Inflammatory macrophage treated with lipopolysaccharide for 4 hours (primary cell): ENCODE measurements around the gene CLIP1.
A peak's percentile ranks its signal among the peaks of the same experiment; 100 is the strongest.
"Not testable (repeated sequence)": the region's sequence is repeated elsewhere in the genome, so short reads cannot be mapped to it uniquely, and the experiment has no call there.

ENCODE experiments used
- DNase-seq: peaks from one replicate; pipeline ENCODE4 v3.0.0-alpha.2; 2020

CLIP1 gene

DNA sequence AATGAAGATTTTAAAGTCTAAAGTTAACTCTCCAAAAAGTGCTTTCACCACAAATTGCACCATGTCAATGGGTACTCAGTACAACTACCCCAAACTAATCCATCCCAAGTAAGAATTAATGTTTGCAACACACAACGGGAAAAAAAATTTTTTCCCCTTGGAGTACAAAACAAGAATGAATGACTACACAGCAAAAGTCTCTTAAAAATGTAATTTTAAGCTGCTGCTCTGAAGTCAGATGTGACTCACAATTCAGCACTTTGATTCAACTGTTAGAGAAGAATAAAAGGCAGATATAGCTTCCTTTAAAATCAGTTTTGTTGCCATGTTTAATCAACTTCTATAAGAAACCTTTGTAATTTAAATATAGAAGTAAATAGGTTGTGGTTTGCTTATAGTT is 113.7 kb downstream of the CLIP1 start:
- no peak for DNase-seq

DNA sequence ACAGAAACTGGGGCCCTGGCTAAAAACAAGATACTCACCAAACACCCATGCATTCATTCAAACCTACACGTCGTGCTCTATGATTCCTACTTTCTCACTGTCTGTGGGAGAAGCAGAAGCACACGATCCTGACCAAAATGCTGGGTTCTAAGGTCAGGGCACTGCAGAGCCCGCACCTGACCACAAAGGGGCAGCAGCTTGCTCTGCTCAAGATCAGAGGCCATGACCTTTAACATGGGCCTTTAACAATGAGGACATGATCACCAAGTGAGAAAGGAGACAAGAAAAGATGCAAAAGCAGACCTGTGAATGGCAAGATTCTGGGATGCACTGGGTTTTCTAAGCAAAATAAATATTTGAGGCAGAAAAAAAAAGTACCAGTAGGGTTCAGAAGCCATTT is 116.1 kb downstream of the CLIP1 start:
- no peak for DNase-seq

GRCh38 chr12:122304924-122305323 is 117.5 kb downstream of the CLIP1 start:
- DNase-seq, result no peak

- no peak for DNase-seq
Observed at GRCh38 chr12:122303068-122303467, 119.4 kb downstream of the CLIP1 start.

GRCh38 chr12:122298071-122298748 is 124.3 kb downstream of the CLIP1 start:
- DNase-seq, result no peak

DNA sequence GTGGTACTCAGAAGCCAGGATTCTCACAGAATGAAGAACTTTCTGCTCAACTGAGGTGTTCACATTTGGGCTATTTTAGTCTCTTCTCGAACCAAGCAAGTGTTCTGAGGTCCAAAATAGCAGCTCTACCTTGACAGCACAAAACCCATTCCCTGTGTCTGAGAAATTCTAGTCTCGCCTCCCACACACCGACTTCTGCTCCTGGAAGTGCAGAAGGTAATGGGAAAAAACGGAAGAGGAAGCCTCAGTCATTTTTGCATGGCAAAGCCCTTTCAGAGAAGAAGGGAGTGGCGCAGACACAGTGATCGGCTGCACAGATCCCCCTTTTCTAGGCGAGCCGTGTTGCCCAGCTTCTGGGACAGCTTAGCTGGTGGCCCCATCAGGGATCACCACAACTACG is 125.0 kb downstream of the CLIP1 start:
- no peak for DNase-seq

GRCh38 chr12:122295877-122296276 is 126.6 kb downstream of the CLIP1 start:
- no peak for DNase-seq

DNA sequence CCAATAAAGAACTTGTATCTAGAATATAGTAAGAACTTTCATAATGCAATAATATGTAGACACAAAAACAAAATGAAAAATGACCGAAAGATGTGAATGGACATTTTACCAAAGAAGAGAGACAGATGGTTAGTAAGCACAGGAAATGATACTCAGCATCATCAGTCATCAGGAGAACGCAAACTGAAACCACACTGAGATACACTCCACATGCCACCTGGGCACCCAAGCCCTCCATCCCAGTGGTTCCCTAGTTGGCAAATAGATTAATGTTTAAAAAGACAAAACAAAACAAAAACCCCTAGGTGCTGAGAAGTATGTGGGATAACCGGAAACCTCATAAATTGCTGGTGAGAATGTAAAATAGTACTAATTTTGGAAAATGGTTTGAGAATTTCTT is 129.4 kb downstream of the CLIP1 start:
- DNase-seq, result no peak

GRCh38 chr12:122291431-122291830 is 131.0 kb downstream of the CLIP1 start:
- no peak for DNase-seq

DNA sequence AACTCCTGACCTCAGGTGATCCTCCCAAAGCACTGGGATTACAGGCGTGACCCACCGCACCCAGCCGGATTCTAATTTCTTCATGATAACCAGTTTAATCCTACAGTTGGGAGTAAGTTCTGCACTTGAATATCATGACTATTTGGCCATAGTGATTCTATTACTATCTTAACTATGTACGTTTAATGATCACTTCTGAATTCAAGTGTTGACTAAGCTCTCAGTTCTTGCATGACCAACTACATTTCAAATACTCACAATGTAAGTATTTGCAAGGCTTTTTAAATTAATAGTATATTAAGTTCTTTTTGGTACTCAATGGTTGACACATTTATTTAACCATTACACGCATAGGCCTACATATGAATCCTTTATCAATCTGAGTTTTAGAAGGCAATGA is 138.8 kb downstream of the CLIP1 start:
- no peak for DNase-seq

- no peak for DNase-seq
Observed at GRCh38 chr12:122282061-122282460, 140.4 kb downstream of the CLIP1 start.

DNA sequence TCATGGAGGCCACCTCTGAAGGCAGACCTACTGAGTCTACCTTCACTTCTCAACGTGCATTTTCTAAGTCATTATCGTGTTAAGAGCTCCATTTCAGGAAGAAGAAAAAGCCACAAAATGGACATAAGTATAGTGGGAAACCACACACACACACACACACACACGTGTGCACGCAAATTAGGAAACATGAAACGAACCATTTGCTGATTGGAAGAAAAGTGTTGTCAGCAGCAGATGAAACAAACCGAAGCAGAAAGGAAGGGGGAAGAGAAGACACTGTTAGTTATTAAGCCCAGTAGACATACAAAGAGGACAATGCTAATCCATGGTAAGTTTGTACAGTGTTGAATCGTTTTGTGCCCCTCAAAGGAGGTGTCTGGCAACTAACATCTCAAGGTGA is 146.2 kb downstream of the CLIP1 start:
- no peak for DNase-seq

DNA sequence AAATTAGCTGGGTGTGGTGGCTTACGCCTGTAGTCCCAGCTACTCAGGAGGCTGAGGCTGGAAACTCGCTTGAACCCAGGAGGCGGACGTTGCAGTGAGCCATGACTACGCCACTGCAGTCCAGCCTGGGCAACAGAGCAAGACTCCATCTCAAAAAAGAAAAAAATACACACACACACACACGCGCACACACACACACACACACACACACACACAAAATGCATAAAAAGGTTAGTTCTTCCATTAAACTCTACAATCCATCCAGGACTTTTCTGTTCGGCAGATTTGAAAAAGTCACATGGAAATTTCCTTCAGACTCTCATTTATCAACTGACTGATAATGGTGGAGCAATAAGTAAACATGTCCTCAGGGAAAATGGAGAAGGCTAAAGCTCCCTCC is 147.0 kb downstream of the CLIP1 start:
- DNase-seq, result no peak

DNA sequence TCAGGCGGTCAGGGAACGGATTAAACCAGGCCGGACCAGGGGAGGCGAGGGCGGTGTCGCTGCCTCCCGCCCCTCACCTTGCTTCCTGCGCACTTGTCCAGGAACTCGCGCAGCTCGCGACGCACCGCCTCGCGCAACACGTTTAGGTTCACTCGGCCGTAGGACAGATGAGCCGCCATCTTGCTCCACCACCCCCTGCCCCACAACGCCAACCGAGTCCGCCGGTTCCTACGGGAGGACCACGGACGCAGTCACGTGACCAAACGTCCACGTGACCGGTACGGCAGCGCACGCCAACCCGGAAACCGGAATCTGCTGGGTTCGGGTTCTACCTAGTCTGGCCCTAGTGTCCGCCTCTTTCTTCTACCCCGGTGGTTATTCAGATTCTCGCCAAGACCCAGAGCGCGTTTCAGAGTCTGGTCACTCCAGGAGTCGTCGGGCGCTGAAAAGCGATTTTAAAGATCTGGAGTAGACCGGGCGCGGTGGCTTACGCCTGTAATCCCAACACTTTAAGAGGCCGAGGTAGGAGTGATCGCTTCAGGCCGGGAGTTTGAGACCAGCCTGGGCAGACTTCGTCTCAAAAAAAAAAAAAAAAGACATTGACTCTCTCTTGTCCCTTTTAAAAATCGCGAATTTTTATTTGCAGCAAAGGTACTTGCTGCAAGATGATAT is 156.1 kb downstream of the CLIP1 start, which contains the start of gene VPS33A:
Gene VPS33A (minus strand): TSS at position 265 of the 672 bp plus-strand sequence. CDS start 86 bp downstream, at position 179.
- DNase-seq, result peak; percentile 97

DNA sequence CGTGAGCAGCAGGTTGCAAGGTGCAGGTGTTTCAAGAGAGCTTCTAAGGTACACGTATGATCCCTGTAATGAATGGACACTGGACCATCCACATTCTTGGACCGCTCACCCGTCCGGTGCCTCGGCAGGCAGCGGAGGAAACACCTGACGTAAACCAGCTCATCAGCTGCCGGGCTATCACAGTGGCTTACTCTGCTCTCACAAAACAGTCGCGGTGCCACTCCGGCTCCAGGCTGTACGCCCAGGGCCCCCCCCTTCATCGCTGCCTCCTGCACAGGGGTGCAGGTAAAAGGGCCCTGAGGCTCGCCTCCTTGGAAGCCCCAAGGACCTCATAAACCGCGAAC is 156.6 kb downstream of the CLIP1 start:
- peak; percentile 15 for DNase-seq

GRCh38 chr12:122265476-122265875 is 157.0 kb downstream of the CLIP1 start:
- DNase-seq, result no peak

- not testable (repeated sequence) for DNase-seq
Observed at GRCh38 chr12:122260735-122261134, 161.7 kb downstream of the CLIP1 start.

- not testable (repeated sequence) for DNase-seq
Observed at GRCh38 chr12:122258939-122259338, 163.5 kb downstream of the CLIP1 start.

GRCh38 chr12:122258462-122258861 is 164.0 kb downstream of the CLIP1 start:
- not testable (repeated sequence) for DNase-seq

GRCh38 chr12:122250536-122250935 is 171.9 kb downstream of the CLIP1 start:
- no peak for DNase-seq

GRCh38 chr12:122250047-122250446 is 172.4 kb downstream of the CLIP1 start:
- DNase-seq, result no peak

DNA sequence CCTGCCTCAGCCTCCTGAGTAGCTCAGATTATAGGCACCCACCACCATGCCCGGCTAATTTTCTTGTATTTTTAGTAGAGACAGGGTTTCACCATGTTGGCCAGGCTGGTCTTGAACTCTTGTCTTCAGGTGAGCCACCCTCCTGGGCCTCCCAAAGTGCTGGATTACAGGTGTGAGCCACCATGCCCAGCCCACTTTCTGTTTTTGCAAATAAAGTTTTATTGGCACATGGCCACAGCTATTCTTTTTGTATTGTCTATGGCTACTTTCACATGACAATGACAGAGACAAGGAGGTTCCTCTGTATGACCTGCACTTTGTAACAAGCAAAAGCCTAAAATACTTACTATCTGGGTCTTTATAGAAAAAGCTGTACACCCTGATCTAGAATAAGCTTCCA is 176.9 kb downstream of the CLIP1 start:
- no peak for DNase-seq

DNA sequence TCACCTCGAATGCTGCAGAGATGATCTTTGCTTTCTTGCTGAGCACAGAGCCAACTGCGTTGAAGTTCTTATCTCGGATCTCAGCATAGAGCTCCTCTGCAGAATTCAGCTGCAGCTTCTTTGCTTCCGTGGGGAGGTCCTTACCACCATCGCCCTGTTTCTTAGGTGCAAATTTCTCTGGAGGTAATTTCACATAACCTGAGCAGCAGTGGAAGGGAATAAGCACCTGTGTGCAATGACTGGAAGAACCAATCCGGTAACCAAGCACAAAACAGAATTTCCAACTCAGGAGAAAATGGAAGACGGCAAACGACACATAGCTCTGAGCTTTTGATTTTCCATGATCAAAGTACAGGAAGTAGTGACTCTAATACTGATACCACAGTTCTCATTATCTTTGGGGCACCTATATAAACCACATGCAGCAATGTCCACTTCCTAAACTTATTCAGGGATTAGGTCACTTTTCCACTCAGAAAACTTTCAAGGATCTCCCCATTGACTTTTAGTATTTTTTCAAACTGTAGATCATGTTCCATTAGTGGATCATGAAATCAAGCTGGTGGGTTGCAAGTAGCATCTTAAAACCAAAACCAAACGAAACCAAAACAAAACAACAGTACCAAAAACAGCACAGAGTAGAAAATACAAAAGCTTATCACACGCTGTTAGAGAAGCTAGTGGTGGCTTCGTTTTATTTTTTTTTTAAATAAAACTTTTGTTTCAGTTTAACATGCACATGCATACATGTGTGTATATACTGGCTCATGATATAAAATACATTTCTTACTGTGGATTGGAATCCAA is 177.7 kb downstream of the CLIP1 start:
- no peak for DNase-seq

DNA sequence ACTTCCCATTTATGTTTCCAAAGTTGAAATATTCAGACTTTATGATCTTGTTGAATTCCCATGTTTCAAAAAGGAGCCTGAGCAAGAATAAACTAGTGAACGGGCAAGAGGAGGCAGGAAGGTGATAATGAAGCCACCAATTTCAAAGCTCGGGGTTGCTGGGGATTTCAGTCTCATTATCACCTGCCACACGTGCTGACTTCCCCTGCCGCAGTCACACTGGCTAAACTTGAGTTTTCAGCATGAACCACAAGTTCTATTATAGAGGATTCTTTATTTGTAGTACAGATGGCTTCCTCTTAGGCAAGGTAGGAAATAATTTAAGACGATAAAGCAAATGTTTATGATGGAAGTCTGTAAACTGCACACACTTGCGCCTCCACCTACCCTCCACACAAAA is 178.5 kb downstream of the CLIP1 start:
- no peak for DNase-seq
